SK-N-SH (cell line): ENCODE measurements around the gene ZGLP1. TPM values are rescaled to one million over a fixed set of nuclear protein-coding genes. Genes with fewer than 3 reads are reported as not detected.

Experiments
- CTCF ChIA-PET: fragments of 300-600, 350-600 bp; formaldehyde crosslinking; extraction: SDS; loops from one replicate; lab custom pipeline; 2021; lab: Yijun Ruan, JAX
- POLR2A ChIA-PET: fragments of 350-600 bp; sonication (Branson Sonifier 250); formaldehyde crosslinking; extraction: SDS; loops from one replicate; lab custom pipeline; 2020; ENCODE audit warnings: antibody characterized with exemption, inconsistent platforms; lab: Yijun Ruan, JAX
- DNase-seq: peaks from one replicate; pipeline ENCODE4 v3.0.0; 2012
- H2AFZ ChIP-seq: fragments of 200-600 bp; sonication (generic); 2 replicates; pipeline ENCODE4 v1.8.1; 2016; ENCODE audit warnings: antibody characterized with exemption, mild to moderate bottlenecking, low read depth
- H3F3A ChIP-seq: fragments of 200-600 bp; sonication (generic); replicated peaks from 2 replicates; pipeline ENCODE3; 2016; ENCODE audit warnings: antibody characterized with exemption, mild to moderate bottlenecking; ENCODE audit not compliant: insufficient read depth
- H3K27ac ChIP-seq, 2 experiments: fragments of 200-500 bp in 1 of 2; fragments of 200-600 bp in 1 of 2; sonication (Bioruptor generic) in 1 of 2; sonication (generic), shearing (Covaris generic) in 1 of 2; 2 replicates each; pipeline versions ENCODE4 v1.5.1 to v1.6.1; 2014 to 2016; ENCODE audit warnings: low read depth in 2 of 2, inconsistent platforms in 1 of 2, low read length in 1 of 2, mild to moderate bottlenecking in 1 of 2, mixed read lengths in 1 of 2
- H3K27me3 ChIP-seq: fragments of 200-600 bp; sonication (generic), shearing (Covaris generic); 2 replicates; pipeline ENCODE4 v1.6.1; 2016; ENCODE audit warnings: mixed run types; ENCODE audit not compliant: insufficient read depth
- H3K36me3 ChIP-seq, 2 experiments: fragments of 200-500 bp in 1 of 2; fragments of 200-600 bp in 1 of 2; sonication (Bioruptor generic) in 1 of 2; sonication (generic) in 1 of 2; replicated peaks in 1 of 2; 2 replicates each; pipeline versions ENCODE3 to v1.5.1; 2014 to 2016; ENCODE audit warnings: low read length in 1 of 2, mild to moderate bottlenecking in 1 of 2; ENCODE audit not compliant: insufficient read depth in 2 of 2, control insufficient read depth in 1 of 2
- H3K4me1 ChIP-seq, 2 experiments: fragments of 200-500 bp in 1 of 2; fragments of 200-600 bp in 1 of 2; sonication (Bioruptor generic) in 1 of 2; sonication (generic), shearing (Covaris generic) in 1 of 2; 2 replicates each; pipeline versions ENCODE4 v1.5.1 to v1.6.1; 2014 to 2016; ENCODE audit warnings: low read depth in 1 of 2, low read length in 1 of 2, mixed run types in 1 of 2; ENCODE audit not compliant: insufficient read depth in 2 of 2, control insufficient read depth in 1 of 2
- H3K4me2 ChIP-seq: fragments of 200-600 bp; sonication (generic), shearing (Covaris generic); 2 replicates; pipeline ENCODE4 v1.6.1; 2017; ENCODE audit warnings: mixed run types
- H3K4me3 ChIP-seq, 2 experiments: fragments of 200-500 bp in 1 of 2; fragments of 200-600 bp in 1 of 2; sonication (Bioruptor generic) in 1 of 2; sonication (generic), shearing (Covaris generic) in 1 of 2; 2 replicates each; pipeline versions ENCODE4 v1.5.1 to v1.8.1; 2014 to 2016; ENCODE audit warnings: low read depth in 2 of 2, inconsistent platforms in 1 of 2, low read length in 1 of 2, mild to moderate bottlenecking in 1 of 2, mixed read lengths in 1 of 2, moderate library complexity in 1 of 2
- H3K79me2 ChIP-seq: fragments of 200-600 bp; sonication (generic); 2 replicates; pipeline ENCODE4 v1.8.1; 2017; ENCODE audit warnings: mild to moderate bottlenecking; ENCODE audit not compliant: insufficient read depth
- H3K9ac ChIP-seq: fragments of 200-600 bp; sonication (generic); 2 replicates; pipeline ENCODE4 v1.6.1; 2017; ENCODE audit warnings: mixed run types
- H3K9me2 ChIP-seq: fragments of 200-600 bp; sonication (generic); 2 replicates; pipeline ENCODE4 v1.6.1; 2017; ENCODE audit warnings: mixed run types
- H3K9me3 ChIP-seq: fragments of 200-600 bp; sonication (generic); 2 replicates; pipeline ENCODE4 v1.6.1; 2017; ENCODE audit warnings: mixed run types, mild to moderate bottlenecking, moderate library complexity
- H4K20me1 ChIP-seq: fragments of 200-600 bp; sonication (generic); 2 replicates; pipeline ENCODE4 v1.6.1; 2017; ENCODE audit warnings: mild to moderate bottlenecking, mixed run types; ENCODE audit not compliant: insufficient read depth
- ELF1 ChIP-seq: IDR thresholded peaks from 2 replicates; pipeline ENCODE4 v1.4.0; 2012
- EZH2phosphoT487 ChIP-seq: fragments of 200-600 bp; sonication (generic); IDR thresholded peaks from 2 replicates; pipeline ENCODE4 v1.6.1; 2017; ENCODE audit warnings: low read depth, mixed run types, mild to moderate bottlenecking, antibody characterized with exemption, moderate library complexity, borderline replicate concordance
- FOSL2 ChIP-seq: IDR thresholded peaks from 2 replicates; pipeline ENCODE4 v1.4.0; 2012; ENCODE audit warnings: low read depth, mild to moderate bottlenecking, moderate library complexity, borderline replicate concordance
- FOXM1 ChIP-seq: IDR thresholded peaks from 2 replicates; pipeline ENCODE4 v1.4.0; 2012; ENCODE audit warnings: low read depth, mild to moderate bottlenecking
- GABPA ChIP-seq: IDR thresholded peaks from 2 replicates; pipeline ENCODE4 v1.4.0; 2012; ENCODE audit warnings: low read depth, mild to moderate bottlenecking
- IRF3 ChIP-seq: fragments of 150-350 bp; IDR thresholded peaks from 2 replicates; pipeline ENCODE4 v1.6.1; 2016; ENCODE audit warnings: mild to moderate bottlenecking, low read depth, low read length
- MAX ChIP-seq: IDR thresholded peaks from 2 replicates; pipeline ENCODE4 v1.4.0; 2012; ENCODE audit warnings: low read depth
- MXI1 ChIP-seq: IDR thresholded peaks from 2 replicates; pipeline ENCODE4 v1.6.1; 2012; ENCODE audit warnings: mild to moderate bottlenecking, low read depth, low read length, improper control_type of control experiment
- NFIC ChIP-seq: IDR thresholded peaks from 2 replicates; pipeline ENCODE4 v1.4.0; 2012; ENCODE audit warnings: borderline replicate concordance
- PBX3 ChIP-seq: IDR thresholded peaks from 2 replicates; pipeline ENCODE4; 2012
- TCF12 ChIP-seq: IDR thresholded peaks from 2 replicates; pipeline ENCODE4 v1.4.0; 2012
- TEAD4 ChIP-seq: IDR thresholded peaks from 2 replicates; pipeline ENCODE4 v1.4.0; 2012; ENCODE audit warnings: mild to moderate bottlenecking, borderline replicate concordance; ENCODE audit not compliant: insufficient read depth
- USF1 ChIP-seq: IDR thresholded peaks from 2 replicates; pipeline ENCODE4 v1.4.0; 2012; ENCODE audit warnings: low read depth, borderline replicate concordance
- WGBS: methylation state at CpG from one replicate; pipeline ENCODE4 v1.1.6; 2017; ENCODE audit warnings: low lambda C conversion rate; 5-methylcytosine and 5-hydroxymethylcytosine counted together
- polyA plus RNA-seq, 3 experiments: library from polyadenylated mRNA; depleted of rRNA; stranded (reverse); fragments of >200 nt; gene quantifications; 2 replicates each; pipeline ENCODE4 v1.2.3, GENCODE V29; 2012

The ZGLP1 gene
- polyA plus RNA-seq, 1 of the 3 experiments (the other 2 are of a cell fraction), result 1.8 TPM

- TF ChIP-seq NFIC (no peak), TEAD4 (no peak), USF1 (no peak)
Measured at GRCh38 chr19:10329555-10329954, 19.9 kb upstream of the ZGLP1 start (continued).

GRCh38 chr19:10328558-10329429 is 19.2 kb upstream of the ZGLP1 start:
- peaks cover 0 to 10% of the 10 kb centered on the region in 2 experiments; a peak in 1 of 4 replicates for H3K4me1 ChIP-seq
- H4K20me1 ChIP-seq, result peaks cover 32% of the 10 kb centered on the region
- no peak overlapping the region for H2AFZ ChIP-seq
- no peak overlapping the region for H3K27ac ChIP-seq
- no peak overlapping the region for H3K9ac ChIP-seq
- DNase-seq, result no peak
- H3K4me2 ChIP-seq, result no peak overlapping the region
- TF ChIP-seq GABPA (no peak), FOSL2 (no peak), IRF3 (no peak), MXI1 (no peak), EZH2phosphoT487 (no peak), TCF12 (no peak), MAX (no peak), FOXM1 (no peak), PBX3 (no peak), ELF1 (no peak)
- no peaks in the 10 kb centered on the region for H3K9me3 ChIP-seq
- WGBS, result 92% methylated on average over 14 of the region's 41 CpGs
- H3F3A ChIP-seq, result no peaks in the 10 kb centered on the region
- H3K27me3 ChIP-seq, result no peaks in the 10 kb centered on the region
- peaks cover 65% of the 10 kb centered on the region for H3K79me2 ChIP-seq
- ChIA-PET POLR2A (no interaction called here), CTCF (no interaction called here)
- H3K36me3 ChIP-seq, result peaks cover 36 to 37% of the 10 kb centered on the region in 2 experiments
- no peak overlapping the region for H3K4me3 ChIP-seq
- H3K9me2 ChIP-seq, result no peaks in the 10 kb centered on the region
